Measurements from ENCODE around the gene SEC23A. TPM values are rescaled to one million over a fixed set of nuclear protein-coding genes. Genes with fewer than 3 reads are reported as not detected.

The SEC23A gene
- total and polyA plus RNA-seq, 2 donors (not counting 1 experiment from before 2014, with no cell fraction given), result 13.2 to 52.3 TPM

DNA sequence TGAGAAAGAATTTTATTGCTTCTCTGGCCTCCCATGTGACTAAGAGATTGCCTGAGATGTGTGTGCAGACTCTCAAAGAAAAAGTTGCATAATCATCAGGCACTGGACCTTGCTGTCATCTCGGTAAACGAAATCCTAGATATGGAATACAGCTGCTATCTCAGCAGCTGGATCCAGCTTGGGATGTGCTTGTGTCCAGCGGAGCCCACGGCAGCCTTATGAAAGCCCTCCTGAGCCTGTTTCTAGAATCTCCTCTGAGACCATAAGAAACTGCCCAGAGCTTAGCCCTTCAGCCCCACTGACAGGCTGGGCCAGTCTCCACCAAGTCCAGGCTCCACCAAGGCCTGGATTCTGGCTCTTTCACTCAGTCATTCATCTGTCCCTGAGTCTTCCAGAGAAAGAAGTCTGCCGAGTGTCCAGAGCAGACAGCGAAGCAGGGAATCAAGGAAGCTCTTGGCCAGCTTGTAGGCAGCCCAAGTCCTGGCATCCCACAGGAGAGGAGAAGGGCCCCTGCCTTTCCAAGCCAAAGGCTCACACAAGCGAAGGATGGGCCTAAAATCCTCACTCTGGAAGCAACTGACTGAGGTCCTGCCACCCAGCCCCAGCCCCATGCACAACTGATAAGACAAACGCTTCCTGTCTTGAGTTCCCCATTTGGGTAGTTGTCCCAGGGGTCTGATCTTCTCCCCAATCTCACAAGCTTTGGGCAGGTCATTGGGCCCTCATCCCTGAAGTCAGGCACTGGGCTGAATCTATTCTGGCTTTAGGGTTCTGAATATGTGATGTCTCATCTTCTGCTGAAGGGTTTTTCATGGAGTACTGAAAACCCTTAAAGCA is 97.8 kb downstream of the SEC23A start:
- Histone ChIP-seq H3K36me3 (replicated peaks in 1 of 2; ENCODE audit: control extremely low read depth in 1 of 2, control insufficient read depth in 1 of 2, extremely low read depth in 1 of 2, insufficient read depth in 2 of 2, low read length in 1 of 2) (no peaks in the 10 kb centered on the region), H3K9me3 (ENCODE audit: control extremely low read depth in 1 of 3, control insufficient read depth in 2 of 3, insufficient read depth in 1 of 3, low read length in 2 of 3) (no peaks in the 10 kb centered on the region), H3K9ac (ENCODE audit: low read length) (no peak overlapping the region), H3K27me3 (replicated peaks in 1 of 4; ENCODE audit: control extremely low read depth in 1 of 4, control insufficient read depth in 3 of 4, insufficient read depth in 4 of 4, low read length in 3 of 4) (no peaks in the 10 kb centered on the region), H3K4me3 (ENCODE audit: control extremely low read depth in 1 of 5, extremely low read depth in 1 of 5, insufficient read depth in 1 of 5, low read depth in 2 of 5, low read length in 4 of 5) (no peak overlapping the region), H3K4me2 (replicated peaks; ENCODE audit: low read depth, low read length, poor library complexity, severe bottlenecking) (no peak overlapping the region), H2AFZ (ENCODE audit: insufficient read depth, low read depth, low read length, poor library complexity, severe bottlenecking) (no peak overlapping the region), H4K20me1 (ENCODE audit: control insufficient read depth, insufficient read depth, low read length, poor library complexity, severe bottlenecking) (no peaks in the 10 kb centered on the region), H3K27ac (ENCODE audit: low read length in 2 of 2) (no peak overlapping the region), H3K79me2 (ENCODE audit: control insufficient read depth, insufficient read depth, low read length) (no peaks in the 10 kb centered on the region), H3K4me1 (ENCODE audit: control insufficient read depth in 2 of 2, insufficient read depth in 2 of 2, low read length in 2 of 2) (no peaks in the 10 kb centered on the region)
- no peak overlapping the region for H3K4me3 Mint-ChIP-seq
- DNase-seq (no peak), ATAC-seq (ENCODE audit: low read depth) (no peak)
- no peaks in the 10 kb centered on the region for H3K9me3 Mint-ChIP-seq (ENCODE audit: insufficient read depth)
- CTCF ChIA-PET, result no interaction called here
- 91% methylated on average over 8 of the region's 8 CpGs for WGBS (ENCODE audit: insufficient coverage)
- peaks cover 6% of the 10 kb centered on the region for H3K27me3 Mint-ChIP-seq
- intact Hi-C loops (cut with micrococcal nuclease), result no loop called here
- POLR2A ChIA-PET, result no interaction called here
- H3K4me1 Mint-ChIP-seq, result no peaks in the 10 kb centered on the region
- no peak for TF ChIP-seq EZH2 (IDR thresholded peaks at IDR 0.05; ENCODE audit: borderline replicate concordance, insufficient read depth, low read depth, low read length, poor library complexity, severe bottlenecking)
- TF ChIP-seq, protein P1, sequence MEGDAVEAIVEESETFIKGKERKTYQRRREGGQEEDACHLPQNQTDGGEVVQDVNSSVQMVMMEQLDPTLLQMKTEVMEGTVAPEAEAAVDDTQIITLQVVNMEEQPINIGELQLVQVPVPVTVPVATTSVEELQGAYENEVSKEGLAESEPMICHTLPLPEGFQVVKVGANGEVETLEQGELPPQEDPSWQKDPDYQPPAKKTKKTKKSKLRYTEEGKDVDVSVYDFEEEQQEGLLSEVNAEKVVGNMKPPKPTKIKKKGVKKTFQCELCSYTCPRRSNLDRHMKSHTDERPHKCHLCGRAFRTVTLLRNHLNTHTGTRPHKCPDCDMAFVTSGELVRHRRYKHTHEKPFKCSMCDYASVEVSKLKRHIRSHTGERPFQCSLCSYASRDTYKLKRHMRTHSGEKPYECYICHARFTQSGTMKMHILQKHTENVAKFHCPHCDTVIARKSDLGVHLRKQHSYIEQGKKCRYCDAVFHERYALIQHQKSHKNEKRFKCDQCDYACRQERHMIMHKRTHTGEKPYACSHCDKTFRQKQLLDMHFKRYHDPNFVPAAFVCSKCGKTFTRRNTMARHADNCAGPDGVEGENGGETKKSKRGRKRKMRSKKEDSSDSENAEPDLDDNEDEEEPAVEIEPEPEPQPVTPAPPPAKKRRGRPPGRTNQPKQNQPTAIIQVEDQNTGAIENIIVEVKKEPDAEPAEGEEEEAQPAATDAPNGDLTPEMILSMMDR (IDR thresholded peaks at IDR 0.05), result no peak
- H3K27ac Mint-ChIP-seq, result no peak overlapping the region

DNA sequence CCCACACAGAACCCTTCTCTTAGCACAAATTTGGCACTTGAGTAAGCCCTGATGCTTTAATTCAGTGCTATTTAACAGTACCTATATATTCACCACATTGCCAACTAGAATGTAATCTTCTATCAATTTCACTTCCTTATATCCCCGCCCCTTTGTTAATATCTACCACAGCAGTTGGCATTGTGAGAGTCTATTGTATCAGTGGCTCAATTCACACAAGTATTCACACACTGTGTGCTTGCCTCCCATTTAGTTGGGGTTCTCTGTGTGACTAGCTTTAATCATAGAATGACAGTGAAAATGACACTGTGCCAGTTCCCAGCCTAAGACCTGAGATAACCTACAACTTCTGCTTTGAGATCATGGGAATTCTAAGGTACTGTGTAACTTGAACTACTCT is 103.1 kb downstream of the SEC23A start:
- Histone ChIP-seq H4K20me1 (ENCODE audit: control insufficient read depth, insufficient read depth, low read length, poor library complexity, severe bottlenecking) (no peaks in the 10 kb centered on the region), H3K9ac (ENCODE audit: low read length) (no peak overlapping the region), H3K4me3 (ENCODE audit: control extremely low read depth in 1 of 5, extremely low read depth in 1 of 5, insufficient read depth in 1 of 5, low read depth in 2 of 5, low read length in 4 of 5) (no peak overlapping the region), H2AFZ (ENCODE audit: insufficient read depth, low read depth, low read length, poor library complexity, severe bottlenecking) (no peak overlapping the region), H3K27me3 (replicated peaks in 1 of 4; ENCODE audit: control extremely low read depth in 1 of 4, control insufficient read depth in 3 of 4, insufficient read depth in 4 of 4, low read length in 3 of 4) (no peaks in the 10 kb centered on the region), H3K27ac (ENCODE audit: low read length in 2 of 2) (no peak overlapping the region), H3K36me3 (replicated peaks in 1 of 2; ENCODE audit: control extremely low read depth in 1 of 2, control insufficient read depth in 1 of 2, extremely low read depth in 1 of 2, insufficient read depth in 2 of 2, low read length in 1 of 2) (no peaks in the 10 kb centered on the region), H3K9me3 (ENCODE audit: control extremely low read depth in 1 of 3, control insufficient read depth in 2 of 3, insufficient read depth in 1 of 3, low read length in 2 of 3) (no peaks in the 10 kb centered on the region), H3K4me2 (replicated peaks; ENCODE audit: low read depth, low read length, poor library complexity, severe bottlenecking) (no peak overlapping the region), H3K4me1 (ENCODE audit: control insufficient read depth in 2 of 2, insufficient read depth in 2 of 2, low read length in 2 of 2) (no peaks in the 10 kb centered on the region), H3K79me2 (ENCODE audit: control insufficient read depth, insufficient read depth, low read length) (no peaks in the 10 kb centered on the region)
- WGBS (ENCODE audit: insufficient coverage), result no CpG with 5 or more reads among the region's 1 CpG
- DNase-seq (no peak), ATAC-seq (ENCODE audit: low read depth) (no peak)
- ChIA-PET POLR2A (no interaction called here), CTCF (no interaction called here)
- peaks cover 6% of the 10 kb centered on the region for H3K27me3 Mint-ChIP-seq
- no peaks in the 10 kb centered on the region for H3K4me1 Mint-ChIP-seq
- intact Hi-C loops (cut with micrococcal nuclease), result no loop called here
- no peak overlapping the region for H3K4me3 Mint-ChIP-seq
- TF ChIP-seq EZH2 (IDR thresholded peaks at IDR 0.05; ENCODE audit: borderline replicate concordance, insufficient read depth, low read depth, low read length, poor library complexity, severe bottlenecking), result no peak
- TF ChIP-seq, protein P1 (IDR thresholded peaks at IDR 0.05), result no peak
- H3K9me3 Mint-ChIP-seq (ENCODE audit: insufficient read depth), result no peaks in the 10 kb centered on the region
- H3K27ac Mint-ChIP-seq, result no peak overlapping the region

Data from B cell (primary cell).